CD4-positive, alpha-beta T cell treated with Interferon gamma for 1 hour (primary cell): ENCODE results near the gene KIAA1614.

Experiments used
- DNase-seq: peaks from one replicate; pipeline ENCODE4 v3.0.0-alpha.2; 2020

The KIAA1614 gene, protein sequence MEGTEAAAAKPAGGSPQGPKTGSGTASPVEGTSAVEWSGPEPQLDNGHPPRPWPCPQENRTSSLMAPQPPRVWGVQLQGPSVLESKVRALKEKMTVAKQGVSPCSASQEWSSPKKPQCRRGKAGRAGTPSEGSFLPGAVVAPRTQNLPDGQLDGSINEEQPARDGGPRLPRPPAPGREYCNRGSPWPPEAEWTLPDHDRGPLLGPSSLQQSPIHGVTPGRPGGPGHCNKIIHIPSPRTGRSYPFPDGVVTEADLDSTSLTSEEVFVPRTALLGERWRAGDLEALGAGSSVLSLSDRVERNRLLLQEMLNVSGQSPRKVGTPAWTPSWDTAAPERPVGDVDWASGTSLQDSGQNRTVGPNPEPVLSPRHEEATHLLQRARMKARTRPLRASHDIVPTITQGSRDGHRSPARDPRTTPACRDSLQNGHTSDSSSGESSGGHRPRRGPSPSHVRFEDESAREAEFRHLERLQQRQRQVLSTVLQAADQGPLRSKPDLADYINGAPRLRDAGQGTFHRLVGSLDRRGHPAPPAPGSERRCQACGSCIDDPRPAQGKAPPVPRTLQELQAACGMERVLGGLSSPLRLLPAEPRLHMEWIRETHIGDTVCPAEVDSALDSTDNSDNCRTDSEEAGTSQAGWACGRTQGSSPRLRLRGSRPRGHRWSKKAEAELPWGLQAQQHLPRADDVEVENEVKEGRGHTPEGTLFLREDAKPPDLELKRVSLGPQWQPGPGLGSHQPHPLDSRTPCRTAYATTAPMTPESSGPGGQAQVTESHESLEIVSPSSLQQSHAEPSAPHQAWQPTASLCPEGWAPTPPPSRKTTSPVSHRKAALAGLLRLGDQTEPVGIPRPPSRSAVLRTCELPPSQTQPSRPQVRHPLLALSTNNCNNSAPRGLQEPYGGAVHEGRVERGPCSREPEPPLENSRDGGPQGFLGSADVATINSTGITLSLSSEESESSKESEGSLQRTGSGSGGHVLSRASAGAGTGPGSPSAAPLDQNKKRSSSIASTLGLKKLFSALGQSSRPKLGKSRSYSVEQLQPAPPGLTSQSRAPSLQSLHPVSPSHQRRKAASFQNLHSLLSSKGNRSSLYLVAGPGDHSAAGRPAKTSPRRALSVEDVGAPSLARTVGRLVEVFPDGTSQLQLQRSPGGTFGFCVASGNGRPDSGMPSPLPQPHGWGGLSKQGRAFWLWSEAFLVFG

DNA sequence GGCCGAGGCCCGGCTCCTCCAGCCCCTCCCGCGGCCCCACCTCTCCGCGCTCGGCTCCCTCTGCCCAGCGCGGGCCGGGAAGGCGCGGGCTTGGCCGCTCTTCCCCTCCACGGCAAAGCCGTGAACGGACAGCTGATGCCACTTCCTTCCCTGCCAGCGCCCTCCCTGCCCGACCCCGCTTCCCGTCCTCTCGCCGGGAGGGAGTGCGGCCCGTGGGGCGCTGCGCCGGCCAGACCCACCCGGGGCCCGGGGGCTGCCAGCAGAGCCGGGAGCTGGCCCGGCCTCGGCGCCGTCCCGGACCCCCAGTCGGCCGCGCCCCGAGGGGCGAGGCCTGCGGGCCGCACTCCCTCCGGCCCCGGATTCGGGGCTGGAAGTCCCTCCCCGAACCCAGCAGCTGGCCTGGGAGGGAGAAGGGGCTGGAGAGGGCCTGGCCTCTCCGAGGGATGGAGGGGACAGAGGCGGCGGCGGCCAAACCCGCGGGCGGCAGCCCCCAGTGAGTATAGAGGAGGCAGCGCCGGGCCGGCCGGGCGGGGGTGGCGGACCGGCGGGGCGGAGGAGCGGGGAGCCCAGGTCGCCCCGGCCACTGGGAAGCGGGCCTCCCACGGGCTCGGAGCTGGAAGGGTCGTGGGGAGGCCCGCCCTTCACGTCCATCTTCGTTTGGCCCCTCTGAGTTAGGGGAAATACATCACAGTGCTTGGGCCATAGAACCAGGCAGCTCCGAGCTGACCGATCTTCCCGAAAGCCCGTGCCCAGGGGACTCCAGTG, at the start of gene KIAA1614:
Gene KIAA1614 (plus strand): TSS at position 97 of the 765 bp plus-strand sequence. CDS start 347 bp downstream, at position 444.
- DNase-seq, result no peak

GRCh38 chr1:180863158-180863775, 49.4 kb upstream of the KIAA1614 start:
- DNase-seq, result no peak

DNA sequence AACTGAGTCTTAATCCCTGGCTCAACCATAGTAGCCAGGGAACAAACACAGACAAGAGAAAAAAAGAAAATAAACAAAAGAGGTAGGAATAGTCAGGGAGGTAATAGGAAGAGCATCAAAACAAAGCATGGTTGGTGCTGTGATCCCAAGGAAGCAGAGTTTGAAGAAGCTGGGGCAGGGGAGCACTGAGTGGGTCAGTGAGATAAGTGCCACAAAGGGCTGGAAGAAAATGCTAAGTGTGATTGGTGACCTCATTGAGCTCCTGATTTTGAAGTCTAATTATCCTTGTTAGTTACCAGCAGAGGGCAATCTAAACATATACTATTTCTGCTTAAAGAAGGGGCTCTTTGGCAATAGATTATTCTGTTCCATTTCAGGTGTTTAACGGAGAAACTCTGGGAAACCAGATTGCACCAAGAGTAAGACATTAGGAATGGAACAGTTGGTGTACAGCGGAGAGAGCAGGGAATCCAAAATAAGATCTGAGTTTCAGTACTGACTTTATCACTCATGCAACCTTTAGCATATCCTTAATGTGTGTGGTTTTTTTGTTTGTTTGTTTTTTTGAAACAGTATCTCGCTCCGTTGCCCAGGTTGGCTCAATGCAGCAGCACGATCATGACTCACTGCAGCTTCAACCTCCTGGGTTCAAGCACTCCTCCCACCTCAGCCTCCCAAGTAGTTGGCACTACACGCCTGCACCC, 30.7 kb upstream of the KIAA1614 start:
- DNase-seq, result no peak

- no peak for DNase-seq
Measured at GRCh38 chr1:180884588-180885300, 28.0 kb upstream of the KIAA1614 start.

DNA sequence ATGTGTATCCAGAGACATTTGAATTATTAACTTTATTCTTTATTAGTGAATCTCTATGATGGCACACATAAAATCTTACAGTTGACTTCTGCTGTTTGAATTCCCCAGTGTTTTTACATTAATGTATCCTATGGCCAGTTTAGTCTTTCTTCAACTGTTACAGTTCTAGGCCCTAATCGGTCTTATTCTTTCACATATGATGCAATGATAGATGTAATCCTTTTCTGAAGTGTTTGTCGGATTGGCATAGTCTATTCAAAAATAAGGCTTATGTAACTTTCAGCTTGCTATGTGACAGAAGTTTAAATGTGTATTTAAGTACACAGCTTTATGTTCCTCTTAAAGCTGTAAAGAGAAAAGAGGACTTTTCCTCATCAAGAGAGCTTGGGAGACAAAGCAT, 26.4 kb upstream of the KIAA1614 start:
- no peak for DNase-seq

GRCh38 chr1:180887841-180888240, 24.9 kb upstream of the KIAA1614 start:
- DNase-seq, result no peak

- no peak for DNase-seq
Measured at GRCh38 chr1:180888870-180889269, 23.8 kb upstream of the KIAA1614 start.

DNA sequence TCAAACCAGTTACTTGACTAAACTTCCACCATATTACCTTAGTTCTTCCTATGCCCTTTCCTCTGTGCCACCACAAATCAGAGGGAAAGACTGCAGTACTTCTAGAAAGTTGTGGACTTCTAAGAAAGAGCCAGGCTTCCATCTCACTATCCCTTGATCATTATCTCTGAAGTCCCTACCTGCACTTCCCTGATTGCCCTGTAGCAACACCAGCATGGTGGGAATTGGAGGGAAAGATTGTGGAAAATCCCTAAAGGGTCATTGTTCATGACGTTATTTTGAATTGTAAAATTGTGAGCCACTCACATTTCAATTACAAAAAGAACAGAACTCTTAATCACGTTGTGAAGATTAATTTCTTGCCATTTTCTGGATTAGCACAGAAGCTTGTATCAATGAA, 23.4 kb upstream of the KIAA1614 start:
- DNase-seq, result no peak

DNA sequence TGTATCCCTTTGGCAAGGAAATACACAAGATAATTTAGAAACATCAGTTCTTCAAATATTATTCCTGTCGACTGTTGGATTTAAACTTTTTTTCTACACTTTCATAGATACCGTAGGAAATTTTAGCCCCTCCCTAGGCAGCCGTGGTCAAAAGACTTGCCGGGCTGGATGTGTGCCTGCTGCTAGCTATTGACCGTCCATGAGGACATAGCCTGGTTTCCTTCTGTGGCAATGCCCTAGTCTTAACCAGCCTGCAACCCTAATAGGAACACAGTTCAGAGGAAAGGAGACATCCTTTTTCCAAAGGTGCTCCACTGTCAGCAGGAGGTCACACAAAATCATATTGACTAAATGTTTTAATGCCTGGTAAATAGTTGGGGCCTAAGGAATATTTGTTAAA, 20.4 kb upstream of the KIAA1614 start:
- DNase-seq, result no peak

DNA sequence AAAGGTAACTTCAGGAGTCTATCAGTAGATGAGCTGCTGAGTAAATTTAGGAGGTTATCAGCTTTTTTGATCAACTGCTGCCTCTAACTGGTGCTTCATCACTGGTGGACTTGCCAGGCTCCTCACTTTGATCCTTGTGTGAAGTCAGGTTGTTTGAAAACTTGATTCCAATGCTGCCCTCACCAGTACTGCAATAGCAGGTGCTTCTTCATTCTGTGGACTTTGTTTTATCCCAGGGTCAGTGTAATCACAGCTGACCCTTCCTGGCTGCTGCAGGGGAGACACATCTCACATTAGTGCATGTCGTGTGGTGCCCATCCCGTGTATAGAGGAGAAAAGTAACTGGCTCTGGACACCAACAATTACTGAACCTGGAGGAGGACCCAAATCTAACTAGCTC, 20.0 kb upstream of the KIAA1614 start:
- DNase-seq, result no peak

GRCh38 chr1:180893614-180894013, 19.1 kb upstream of the KIAA1614 start:
- DNase-seq, result no peak

- DNase-seq, result no peak
Measured at GRCh38 chr1:180896161-180896560, 16.5 kb upstream of the KIAA1614 start.

DNA sequence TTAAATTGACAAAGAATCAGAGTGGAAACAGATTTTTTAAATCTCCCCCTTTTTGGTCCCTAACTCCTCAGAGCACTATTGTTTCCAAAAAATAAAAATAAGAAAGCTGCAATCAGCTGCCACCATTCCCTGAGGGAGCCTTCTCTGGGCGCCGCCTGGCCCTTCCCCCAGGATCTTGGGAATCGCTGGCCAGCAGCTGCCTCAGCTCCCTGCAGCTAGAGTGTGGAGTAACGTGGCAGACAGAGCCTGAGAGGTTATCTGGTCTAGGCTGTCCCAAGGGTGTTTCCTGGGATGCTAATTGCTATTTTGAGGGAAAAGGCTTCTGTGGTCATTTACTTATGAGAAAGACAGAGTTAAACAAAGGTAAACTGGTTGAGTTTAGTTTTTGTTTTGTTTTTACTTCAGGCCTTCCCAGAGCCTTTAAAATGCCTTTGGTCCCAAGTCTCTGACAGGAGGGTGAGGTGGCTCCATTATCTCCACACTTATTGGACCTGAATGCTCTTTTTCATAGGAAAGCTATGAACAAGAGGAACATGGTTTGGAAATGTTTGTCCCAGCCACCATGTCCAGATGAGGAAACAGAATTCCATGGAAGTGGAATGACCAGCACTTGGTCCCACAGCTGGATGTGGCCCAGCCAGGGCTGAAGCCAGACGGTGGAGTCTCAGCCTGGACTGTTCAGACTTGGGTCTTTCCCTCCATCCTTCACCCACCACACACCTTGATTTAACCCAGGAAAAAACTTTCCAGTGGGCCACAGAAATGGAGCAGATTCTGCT, 14.1 kb upstream of the KIAA1614 start:
- DNase-seq, result no peak

GRCh38 chr1:180899262-180899661, 13.4 kb upstream of the KIAA1614 start:
- DNase-seq, result no peak

- DNase-seq, result no peak
Measured at GRCh38 chr1:180901076-180901990, 11.4 kb upstream of the KIAA1614 start.

- DNase-seq, result no peak
Measured at GRCh38 chr1:180902541-180902940, 10.2 kb upstream of the KIAA1614 start.

- DNase-seq, result no peak
Measured at GRCh38 chr1:180905927-180906326, 6.8 kb upstream of the KIAA1614 start.

GRCh38 chr1:180906511-180906910, 6.2 kb upstream of the KIAA1614 start:
- no peak for DNase-seq
